Trophoblast cell (in vitro differentiated cells and primary cell): ENCODE measurements around the gene ALDH16A1.
A peak's percentile ranks its signal among the peaks of the same experiment; 100 is the strongest.

Experiments used
- DNase-seq, 2 donors: peaks; one replicate each; pipeline ENCODE4 v3.0.0-alpha.2; 2016
- H2AFZ ChIP-seq: 2 replicates; pipeline ENCODE4 v1.6.1; 2013; ENCODE audit warnings: low read length, moderate library complexity, mild to moderate bottlenecking; ENCODE audit not compliant: insufficient read depth, poor library complexity
- H2AK5ac ChIP-seq: 2 replicates; pipeline ENCODE4 v1.6.1; 2013; ENCODE audit warnings: mild to moderate bottlenecking, low read length
- H2BK120ac ChIP-seq: 2 replicates; pipeline ENCODE4 v1.6.1; 2013; ENCODE audit warnings: low read length, mild to moderate bottlenecking, moderate library complexity; ENCODE audit not compliant: insufficient read depth, poor library complexity
- H2BK12ac ChIP-seq: 2 replicates; pipeline ENCODE4 v1.6.1; 2013; ENCODE audit warnings: mild to moderate bottlenecking, low read length, moderate library complexity
- H2BK5ac ChIP-seq: 2 replicates; pipeline ENCODE4 v1.6.1; 2013; ENCODE audit warnings: low read length, low read depth, moderate library complexity, mild to moderate bottlenecking; ENCODE audit not compliant: poor library complexity
- H3K14ac ChIP-seq: 2 replicates; pipeline ENCODE4 v1.6.1; 2013; ENCODE audit warnings: mild to moderate bottlenecking, low read length
- H3K18ac ChIP-seq: 2 replicates; pipeline ENCODE4 v1.6.1; 2013; ENCODE audit warnings: mild to moderate bottlenecking, low read length
- H3K23ac ChIP-seq: 2 replicates; pipeline ENCODE4 v1.6.1; 2013; ENCODE audit warnings: low read length
- H3K27ac ChIP-seq: 2 replicates; pipeline ENCODE4 v1.5.1; 2013; ENCODE audit warnings: low read depth, mild to moderate bottlenecking, inconsistent platforms, low read length, moderate library complexity
- H3K27me3 ChIP-seq: 2 replicates; pipeline ENCODE4 v1.6.1; 2013; ENCODE audit warnings: inconsistent platforms, mild to moderate bottlenecking, low read length, moderate library complexity; ENCODE audit not compliant: insufficient read depth
- H3K36me3 ChIP-seq, 2 experiments: 1 replicate in 1 of 2; 2 replicates in 1 of 2; pipeline ENCODE4 v1.6.1; 2013; ENCODE audit warnings: low read length in 2 of 2, mild to moderate bottlenecking in 2 of 2, moderate library complexity in 1 of 2; ENCODE audit not compliant: insufficient read depth in 2 of 2, control insufficient read depth in 1 of 2
- H3K4ac ChIP-seq: 2 replicates; pipeline ENCODE4 v1.6.1; 2013; ENCODE audit warnings: low read depth, mild to moderate bottlenecking, low read length, moderate library complexity
- H3K4me1 ChIP-seq, 2 experiments: 1 replicate in 1 of 2; 2 replicates in 1 of 2; pipeline ENCODE4 v1.6.1; 2013; ENCODE audit warnings: low read length in 2 of 2, mild to moderate bottlenecking in 2 of 2, moderate library complexity in 1 of 2; ENCODE audit not compliant: insufficient read depth in 2 of 2, control insufficient read depth in 1 of 2
- H3K4me2 ChIP-seq: 2 replicates; pipeline ENCODE4 v1.6.1; 2013; ENCODE audit warnings: inconsistent platforms, mild to moderate bottlenecking, low read length, moderate library complexity
- H3K4me3 ChIP-seq: 2 replicates; pipeline ENCODE4 v1.5.1; 2013; ENCODE audit warnings: mild to moderate bottlenecking, low read depth, low read length, inconsistent platforms
- H3K79me1 ChIP-seq: one replicate; pipeline ENCODE4 v1.6.1; 2013; ENCODE audit warnings: low read length
- H3K79me2 ChIP-seq: 2 replicates; pipeline ENCODE4 v1.6.1; 2013; ENCODE audit warnings: low read length, mild to moderate bottlenecking; ENCODE audit not compliant: control insufficient read depth, insufficient read depth, poor library complexity
- H3K9ac ChIP-seq: 2 replicates; pipeline ENCODE4 v1.6.1; 2013; ENCODE audit warnings: mild to moderate bottlenecking, low read length
- H3K9me3 ChIP-seq: 2 replicates; pipeline ENCODE4 v1.6.1; 2013; ENCODE audit warnings: low read depth, mild to moderate bottlenecking, control low read depth, inconsistent platforms, low read length; ENCODE audit not compliant: insufficient read depth
- H4K12ac ChIP-seq: 2 replicates; pipeline ENCODE4 v1.6.1; 2013; ENCODE audit warnings: low read depth, mild to moderate bottlenecking, low read length, moderate library complexity
- H4K8ac ChIP-seq: 2 replicates; pipeline ENCODE4 v1.6.1; 2013; ENCODE audit warnings: low read depth, mild to moderate bottlenecking, low read length, moderate library complexity
- H4K91ac ChIP-seq: one replicate; pipeline ENCODE4 v1.6.1; 2013; ENCODE audit warnings: low read depth, mild to moderate bottlenecking, low read length, moderate library complexity
- WGBS: extraction: QIAGEN DNeasy Blood & Tissue Kit; methylation state at CpG from one replicate; pipeline ENCODE4 v1.1.7; 2013; ENCODE audit warnings: missing lambda C conversion rate; ENCODE audit not compliant: insufficient read length, insufficient coverage; ENCODE audit errors: extremely low coverage; 5-methylcytosine and 5-hydroxymethylcytosine counted together

ALDH16A1 gene

DNA sequence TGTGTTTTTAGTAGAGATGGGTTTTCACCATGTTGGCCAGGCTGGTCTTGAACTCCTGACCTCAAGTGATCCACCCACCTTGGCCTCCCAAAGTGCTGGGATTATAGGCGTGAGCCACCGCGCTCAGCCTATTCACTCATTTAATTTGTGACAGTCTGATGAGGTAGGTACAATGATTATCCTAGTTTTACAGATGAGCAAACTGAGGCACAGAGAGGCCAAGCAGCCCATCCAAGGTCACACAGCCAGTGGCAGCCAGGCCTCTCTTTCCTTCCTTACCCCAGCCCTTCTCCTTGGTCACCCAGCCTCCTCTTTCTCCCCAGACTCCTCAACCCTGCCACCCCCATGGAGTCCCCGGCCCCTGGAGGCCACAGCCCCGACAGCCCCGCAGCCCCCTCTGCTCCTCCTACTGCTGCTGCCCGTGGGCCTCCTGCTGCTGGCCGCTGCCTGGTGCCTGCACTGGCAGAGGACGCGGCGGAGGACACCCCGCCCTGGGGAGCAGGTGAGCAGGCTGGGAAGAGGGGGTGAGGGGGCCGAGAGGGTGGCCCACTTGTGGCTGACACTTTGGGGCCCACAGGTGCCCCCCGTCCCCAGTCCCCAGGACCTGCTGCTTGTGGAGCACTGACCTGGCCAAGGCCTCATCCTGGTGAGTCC, 27.1 kb downstream of the ALDH16A1 start:
- Histone ChIP-seq H3K9me3 (no peaks in the 10 kb centered on the region), H3K4me3 (no peak overlapping the region), H3K14ac (no peak overlapping the region), H2AK5ac (no peak overlapping the region), H2BK120ac (no peak overlapping the region), H3K27me3 (no peaks in the 10 kb centered on the region), H3K23ac (no peak overlapping the region), H4K8ac (no peak overlapping the region), H3K27ac (no peak overlapping the region), H4K12ac (no peak overlapping the region), H4K91ac (no peak overlapping the region), H2BK12ac (no peak overlapping the region), H3K4me2 (no peak overlapping the region), H3K18ac (no peak overlapping the region), H3K79me1 (no peaks in the 10 kb centered on the region), H2BK5ac (no peak overlapping the region), H3K79me2 (no peaks in the 10 kb centered on the region), H3K4ac (no peak overlapping the region), H3K36me3 (no peaks in the 10 kb centered on the region), H3K4me1 (no peaks in the 10 kb centered on the region), H3K9ac (no peak overlapping the region), H2AFZ (no peak overlapping the region)
- no peak for DNase-seq
- no CpG with 5 or more reads among the region's 14 CpGs for WGBS

DNA sequence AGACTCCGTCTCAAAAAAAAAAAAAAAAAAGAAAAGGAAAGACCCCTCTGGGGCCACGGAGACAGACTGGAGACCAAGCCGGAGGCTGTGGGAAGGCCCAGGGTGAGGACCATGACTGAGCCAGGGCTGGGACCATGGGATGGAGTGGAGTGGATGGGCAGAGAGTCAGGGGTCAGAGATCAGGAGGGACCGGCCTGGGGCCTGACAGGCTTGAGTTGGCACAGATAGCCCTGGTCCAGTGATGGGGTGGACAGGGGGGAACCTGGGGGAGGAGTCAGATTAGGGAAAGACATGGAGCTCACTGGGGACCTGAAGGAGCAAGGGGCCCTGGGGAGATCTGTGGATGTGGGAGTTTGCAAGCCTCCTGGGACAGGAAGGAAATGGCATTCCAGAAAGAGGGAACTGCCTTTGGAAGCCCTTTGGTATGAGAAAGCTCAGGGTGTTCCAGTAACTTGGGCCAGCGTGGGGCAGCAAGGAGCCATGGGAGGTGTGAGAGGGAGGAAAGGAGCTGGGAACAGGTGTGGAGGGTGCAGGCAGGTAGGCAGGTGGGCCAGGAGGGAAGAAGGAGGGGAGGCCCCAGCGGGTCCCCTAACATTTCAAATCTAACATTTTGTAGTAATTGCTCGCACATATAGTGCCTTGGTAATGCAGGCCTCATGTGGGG, 28.1 kb downstream of the ALDH16A1 start:
- Histone ChIP-seq H2BK120ac (no peak overlapping the region), H3K36me3 (no peaks in the 10 kb centered on the region), H3K18ac (no peak overlapping the region), H3K27me3 (no peaks in the 10 kb centered on the region), H3K4me2 (no peak overlapping the region), H3K14ac (no peak overlapping the region), H3K9me3 (no peaks in the 10 kb centered on the region), H3K23ac (no peak overlapping the region), H2BK5ac (no peak overlapping the region), H4K91ac (no peak overlapping the region), H2AK5ac (no peak overlapping the region), H2BK12ac (no peak overlapping the region), H3K4ac (no peak overlapping the region), H3K79me2 (no peaks in the 10 kb centered on the region), H3K27ac (no peak overlapping the region), H4K8ac (no peak overlapping the region), H2AFZ (no peak overlapping the region), H4K12ac (no peak overlapping the region), H3K79me1 (no peaks in the 10 kb centered on the region), H3K4me1 (no peaks in the 10 kb centered on the region), H3K4me3 (no peak overlapping the region), H3K9ac (no peak overlapping the region)
- WGBS: no CpG with 5 or more reads among the region's 7 CpGs
- DNase-seq: no peak

DNA sequence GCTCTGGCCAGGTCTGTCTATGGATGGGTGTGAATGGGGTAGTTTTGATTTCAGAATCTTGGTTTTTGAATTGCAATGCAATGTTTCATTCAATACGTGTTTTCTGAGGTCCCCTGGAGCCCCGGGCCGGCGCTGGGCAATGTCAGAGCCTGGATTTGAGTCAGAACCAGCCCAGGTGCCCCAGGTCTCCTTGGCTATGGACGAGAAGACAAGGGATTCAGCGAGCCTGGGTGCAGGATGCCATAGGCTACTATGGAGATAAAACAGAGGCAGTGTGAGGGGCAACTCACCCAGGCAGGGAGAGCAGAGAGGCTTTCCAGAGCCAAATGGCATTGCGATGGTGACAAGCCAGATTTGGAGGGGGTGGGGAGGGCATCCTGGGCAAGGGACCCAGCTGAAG, 33.2 kb downstream of the ALDH16A1 start:
- no peak overlapping the region for H2BK12ac ChIP-seq
- peak overlapping the region; percentile 92 for H4K8ac ChIP-seq
- H3K18ac ChIP-seq: no peak overlapping the region
- H2BK120ac ChIP-seq: no peak overlapping the region
- peaks cover 11% of the 10 kb centered on the region for H3K79me1 ChIP-seq
- no peak overlapping the region for H2AFZ ChIP-seq
- H3K4me1 ChIP-seq: peaks cover 0 to 3% of the 10 kb centered on the region in 2 experiments
- H3K27ac ChIP-seq: no peak overlapping the region
- no peaks in the 10 kb centered on the region for H3K27me3 ChIP-seq
- H2AK5ac ChIP-seq: peak overlapping the region; percentile 88
- WGBS: no CpG with 5 or more reads among the region's 7 CpGs
- H3K9ac ChIP-seq: peak overlapping the region; percentile 5
- H4K91ac ChIP-seq: peak overlapping the region; percentile 75
- H3K14ac ChIP-seq: no peak overlapping the region
- no peak for DNase-seq
- H3K4me3 ChIP-seq: no peak overlapping the region
- H3K4ac ChIP-seq: no peak overlapping the region
- no peak overlapping the region for H3K23ac ChIP-seq
- H3K79me2 ChIP-seq: peaks cover 17% of the 10 kb centered on the region
- no peak overlapping the region for H2BK5ac ChIP-seq
- H3K36me3 ChIP-seq: peaks cover 25 to 28% of the 10 kb centered on the region in 2 experiments
- no peak overlapping the region for H3K4me2 ChIP-seq
- H3K9me3 ChIP-seq: peaks cover 4% of the 10 kb centered on the region
- H4K12ac ChIP-seq: peak overlapping the region; percentile 90

DNA sequence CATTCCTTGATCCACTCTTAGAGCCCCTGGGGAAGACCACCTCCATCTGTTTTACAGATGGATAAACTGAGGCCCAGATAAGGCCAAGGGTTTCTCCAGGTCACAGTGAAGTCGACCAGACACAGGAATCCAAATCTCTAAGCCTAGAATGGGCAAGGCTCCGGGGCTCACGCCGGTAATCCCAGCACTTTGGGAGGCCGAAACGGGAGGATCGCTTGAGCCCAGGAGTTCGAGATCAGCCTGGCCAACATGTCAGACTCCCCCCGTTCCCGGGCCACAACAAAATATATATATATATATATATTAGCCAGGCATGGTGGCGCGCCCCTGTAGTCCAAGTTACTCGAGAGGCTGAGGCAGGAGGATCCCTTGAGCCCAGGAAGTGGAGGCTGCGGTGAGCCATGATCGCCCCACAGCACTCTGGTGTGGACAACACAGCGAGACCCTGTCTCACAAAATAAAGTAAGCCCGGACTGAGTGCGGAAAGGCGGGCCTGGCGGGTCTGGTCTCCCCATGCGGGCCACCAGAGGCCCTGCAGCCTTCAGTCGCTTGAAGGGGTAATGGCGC, 33.8 kb downstream of the ALDH16A1 start:
- Histone ChIP-seq H3K4ac (peak overlapping the region; percentile 17), H2AFZ (peak overlapping the region; percentile 20), H2BK5ac (peak overlapping the region; percentile 18), H3K27ac (peak overlapping the region; percentile 13), H3K4me1 (peaks cover 0 to 3% of the 10 kb centered on the region in 2 experiments), H4K8ac (peak overlapping the region; percentile 92), H3K4me3 (no peak overlapping the region), H3K23ac (no peak overlapping the region), H3K9me3 (peaks cover 4% of the 10 kb centered on the region), H3K27me3 (no peaks in the 10 kb centered on the region), H3K79me1 (peaks cover 11% of the 10 kb centered on the region), H3K14ac (peak overlapping the region; percentile 46), H3K9ac (peak overlapping the region; percentile 5), H3K36me3 (peaks cover 31 to 33% of the 10 kb centered on the region in 2 experiments), H2BK12ac (no peak overlapping the region), H4K12ac (peak overlapping the region; percentile 90), H2AK5ac (peak overlapping the region; percentile 88), H3K79me2 (peaks cover 17% of the 10 kb centered on the region), H2BK120ac (no peak overlapping the region), H3K18ac (no peak overlapping the region), H3K4me2 (peak overlapping the region; percentile 41), H4K91ac (peak overlapping the region; percentile 75)
- no CpG with 5 or more reads among the region's 23 CpGs for WGBS
- DNase-seq: no peak
